Measurements from ENCODE around the gene VRK2. TPM values are rescaled to one million over a fixed set of nuclear protein-coding genes. Genes with fewer than 3 reads are reported as not detected.

The VRK2 gene
- total RNA-seq (2022; extraction: Qiagen RNA extraction): 28.1 to 32.8 TPM (median 30.7 TPM) in 5 replicates

DNA sequence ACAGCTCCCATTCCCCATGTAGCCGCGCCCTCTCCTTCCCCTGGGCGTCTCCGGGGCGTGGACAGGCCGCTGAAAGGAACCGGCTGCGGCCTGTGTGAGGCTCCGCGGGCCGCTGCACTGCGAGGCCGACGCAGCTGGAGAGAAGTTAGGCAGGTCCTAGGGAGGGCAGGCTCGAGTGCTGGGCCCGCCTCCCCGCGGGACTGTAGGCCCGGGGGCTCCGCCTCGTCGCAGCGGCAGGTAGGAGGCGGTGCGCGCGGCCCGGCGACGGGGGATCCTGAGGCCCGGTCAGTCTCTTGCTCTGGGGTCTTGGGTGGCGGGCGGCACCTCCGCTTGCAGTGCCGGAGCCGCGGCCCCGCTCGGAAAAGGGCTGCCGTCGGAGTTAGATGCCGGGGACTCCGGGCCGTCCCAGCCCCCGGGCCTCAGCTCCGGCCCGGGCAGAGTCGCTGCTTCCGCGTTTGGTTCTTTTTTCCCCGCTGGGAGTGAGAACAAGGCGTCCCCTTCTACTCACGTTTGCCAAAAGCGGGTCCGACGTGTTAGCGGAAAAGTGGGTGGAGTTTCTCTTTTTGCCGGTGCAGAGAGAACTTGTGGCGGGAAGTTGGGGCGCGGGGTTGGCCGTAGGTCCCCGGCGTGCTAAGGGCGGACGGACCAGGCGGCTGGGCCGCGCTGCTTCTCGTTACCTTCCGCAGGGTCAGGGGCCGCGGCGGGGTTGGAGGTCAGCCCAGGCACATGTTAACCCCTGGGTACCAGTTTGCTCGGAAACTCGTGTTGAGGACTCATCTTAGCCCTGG is at the start of gene VRK2:
VRK2 (plus strand) TSS at position 222 of the 788 bp plus-strand sequence. CDS start 2,026 bp downstream, outside the sequence.

Other genes starting within 250 kb of the VRK2 start
- gene FANCL, start 194.5 kb downstream of the VRK2 start, total RNA-seq (2022; extraction: Qiagen RNA extraction): 20.8 to 24.0 TPM (median 22.7 TPM) in 5 replicates